ENCODE data around the gene LMBR1. TPM values are rescaled to one million over a fixed set of nuclear protein-coding genes. Genes with fewer than 3 reads are reported as not detected.

LMBR1 gene
- polyA plus RNA-seq, 3 donors, result 14.8 to 24.4 (median 21.2) TPM

DNA sequence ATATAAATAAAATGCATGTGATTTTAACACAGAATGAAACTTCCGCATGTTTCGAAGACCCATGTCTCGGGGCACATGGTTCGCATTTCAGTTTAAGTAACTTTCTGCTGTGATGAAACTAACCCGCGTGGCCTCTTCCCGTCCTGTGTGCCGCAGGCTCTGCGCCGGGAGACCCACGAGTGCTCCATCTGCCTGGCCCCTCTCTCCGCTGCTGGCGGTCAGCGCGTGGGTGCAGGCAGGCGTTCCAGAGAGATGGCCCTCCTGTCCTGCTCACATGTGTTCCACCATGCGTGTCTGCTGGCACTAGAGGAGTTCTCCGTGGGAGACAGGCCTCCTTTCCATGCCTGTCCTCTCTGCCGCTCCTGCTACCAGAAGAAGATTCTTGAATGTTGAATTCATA lies 216.7 kb downstream of the LMBR1 start:
- H2AFZ ChIP-seq (ENCODE audit: insufficient read depth, low read depth, low read length, poor library complexity, severe bottlenecking), result no peak overlapping the region
- 82% methylated on average over 17 of the region's 19 CpGs for WGBS (ENCODE audit: insufficient coverage)
- no peaks in the 10 kb centered on the region for H3K27me3 Mint-ChIP-seq (ENCODE audit: low read depth in 3 of 3)
- H3K27ac Mint-ChIP-seq, result peak overlapping the region in 2 of 7 donors; percentile 31 to 63
- no peaks in the 10 kb centered on the region for H3K79me2 ChIP-seq (ENCODE audit: insufficient read depth, low read length)
- no peak overlapping the region for H3K4me3 Mint-ChIP-seq
- intact Hi-C loops (cut with micrococcal nuclease), result no loop called here
- no peak overlapping the region for H3K27ac ChIP-seq (ENCODE audit: low read depth in 1 of 2, low read length in 2 of 2)
- H3K36me3 ChIP-seq (replicated peaks in 1 of 2; ENCODE audit: control insufficient read depth in 1 of 2, insufficient read depth in 2 of 2, low read length in 2 of 2), result peaks cover 41 to 80% of the 10 kb centered on the region in 2 donors
- H3K4me1 ChIP-seq (ENCODE audit: control insufficient read depth in 1 of 2, insufficient read depth in 2 of 2, low read length in 2 of 2), result no peaks in the 10 kb centered on the region
- no peaks in the 10 kb centered on the region for H3K4me1 Mint-ChIP-seq
- H3K4me3 ChIP-seq (replicated peaks in 1 of 3; ENCODE audit: low read depth in 2 of 3, low read length in 3 of 3), result no peak overlapping the region
- no peaks in the 10 kb centered on the region for H3K9me3 ChIP-seq (replicated peaks in 1 of 2; ENCODE audit: control insufficient read depth in 1 of 2, insufficient read depth in 1 of 2, low read length in 2 of 2)
- H3K9ac ChIP-seq (ENCODE audit: insufficient read depth, low read length, poor library complexity, severe bottlenecking), result no peak overlapping the region
- H3K36me3 Mint-ChIP-seq, result peaks cover 64 to 70% of the 10 kb centered on the region in 2 donors
- no peak overlapping the region for H3K4me2 ChIP-seq (replicated peaks; ENCODE audit: extremely low read depth, low read length, poor library complexity, severe bottlenecking)
- no peaks in the 10 kb centered on the region for H3K27me3 ChIP-seq (ENCODE audit: control insufficient read depth in 2 of 2, insufficient read depth in 2 of 2, low read length in 2 of 2)
- no peaks in the 10 kb centered on the region for H4K20me1 ChIP-seq (ENCODE audit: insufficient read depth, low read length)
- peaks cover 0 to 1% (median 0%) of the 10 kb centered on the region in 7 donors for H3K9me3 Mint-ChIP-seq
- no peak for DNase-seq
- TF ChIP-seq, protein P1, sequence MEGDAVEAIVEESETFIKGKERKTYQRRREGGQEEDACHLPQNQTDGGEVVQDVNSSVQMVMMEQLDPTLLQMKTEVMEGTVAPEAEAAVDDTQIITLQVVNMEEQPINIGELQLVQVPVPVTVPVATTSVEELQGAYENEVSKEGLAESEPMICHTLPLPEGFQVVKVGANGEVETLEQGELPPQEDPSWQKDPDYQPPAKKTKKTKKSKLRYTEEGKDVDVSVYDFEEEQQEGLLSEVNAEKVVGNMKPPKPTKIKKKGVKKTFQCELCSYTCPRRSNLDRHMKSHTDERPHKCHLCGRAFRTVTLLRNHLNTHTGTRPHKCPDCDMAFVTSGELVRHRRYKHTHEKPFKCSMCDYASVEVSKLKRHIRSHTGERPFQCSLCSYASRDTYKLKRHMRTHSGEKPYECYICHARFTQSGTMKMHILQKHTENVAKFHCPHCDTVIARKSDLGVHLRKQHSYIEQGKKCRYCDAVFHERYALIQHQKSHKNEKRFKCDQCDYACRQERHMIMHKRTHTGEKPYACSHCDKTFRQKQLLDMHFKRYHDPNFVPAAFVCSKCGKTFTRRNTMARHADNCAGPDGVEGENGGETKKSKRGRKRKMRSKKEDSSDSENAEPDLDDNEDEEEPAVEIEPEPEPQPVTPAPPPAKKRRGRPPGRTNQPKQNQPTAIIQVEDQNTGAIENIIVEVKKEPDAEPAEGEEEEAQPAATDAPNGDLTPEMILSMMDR (IDR thresholded peaks at IDR 0.05), result no peak

DNA sequence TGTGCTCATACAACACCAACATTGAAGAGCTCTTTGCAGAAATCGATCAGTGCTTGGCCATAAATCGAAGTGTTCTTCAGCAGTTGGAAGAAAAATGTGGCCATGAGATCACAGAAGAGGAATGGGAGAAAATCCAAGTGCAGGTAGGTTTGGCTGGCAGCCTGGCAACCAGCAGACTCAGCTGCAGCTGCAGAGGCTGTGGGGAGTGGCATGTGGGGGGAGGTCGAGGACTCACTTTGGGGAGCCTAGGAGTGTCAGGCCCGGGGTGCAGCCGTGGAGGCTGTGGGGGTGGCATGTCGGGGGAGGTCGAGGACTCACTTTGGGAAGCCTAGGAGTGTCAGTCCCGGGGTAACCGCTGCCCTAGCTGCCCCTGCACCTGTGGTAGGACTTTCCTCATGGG lies 217.3 kb downstream of the LMBR1 start:
- Histone ChIP-seq H3K27me3 (ENCODE audit: control insufficient read depth in 2 of 2, insufficient read depth in 2 of 2, low read length in 2 of 2) (no peaks in the 10 kb centered on the region), H3K4me2 (replicated peaks; ENCODE audit: extremely low read depth, low read length, poor library complexity, severe bottlenecking) (no peak overlapping the region), H2AFZ (ENCODE audit: insufficient read depth, low read depth, low read length, poor library complexity, severe bottlenecking) (no peak overlapping the region), H3K79me2 (ENCODE audit: insufficient read depth, low read length) (no peaks in the 10 kb centered on the region), H3K4me1 (ENCODE audit: control insufficient read depth in 1 of 2, insufficient read depth in 2 of 2, low read length in 2 of 2) (no peaks in the 10 kb centered on the region), H3K36me3 (replicated peaks in 1 of 2; ENCODE audit: control insufficient read depth in 1 of 2, insufficient read depth in 2 of 2, low read length in 2 of 2) (peaks cover 41 to 75% of the 10 kb centered on the region in 2 donors), H3K4me3 (replicated peaks in 1 of 3; ENCODE audit: low read depth in 2 of 3, low read length in 3 of 3) (no peak overlapping the region), H4K20me1 (ENCODE audit: insufficient read depth, low read length) (no peaks in the 10 kb centered on the region), H3K27ac (ENCODE audit: low read depth in 1 of 2, low read length in 2 of 2) (no peak overlapping the region), H3K9ac (ENCODE audit: insufficient read depth, low read length, poor library complexity, severe bottlenecking) (no peak overlapping the region), H3K9me3 (replicated peaks in 1 of 2; ENCODE audit: control insufficient read depth in 1 of 2, insufficient read depth in 1 of 2, low read length in 2 of 2) (no peaks in the 10 kb centered on the region)
- Mint-ChIP-seq H3K27me3 (ENCODE audit: low read depth in 3 of 3) (no peaks in the 10 kb centered on the region), H3K4me3 (no peak overlapping the region), H3K9me3 (peaks cover 0 to 1% (median 0%) of the 10 kb centered on the region in 7 donors), H3K36me3 (peaks cover 67 to 74% of the 10 kb centered on the region in 2 donors), H3K27ac (no peak overlapping the region), H3K4me1 (no peaks in the 10 kb centered on the region)
- TF ChIP-seq, protein P1 (IDR thresholded peaks at IDR 0.05), result no peak
- intact Hi-C loops (cut with micrococcal nuclease), result no loop called here
- DNase-seq, result no peak
- WGBS (ENCODE audit: insufficient coverage), result 85% methylated on average over 8 of the region's 9 CpGs

Measured in CD14-positive monocyte (primary cell).